Mesodermal cell (in vitro differentiated cells): ENCODE measurements around the gene ZDHHC14.

ENCODE experiments used
- H3K27ac ChIP-seq: 2 replicates; pipeline ENCODE4 v1.7.0; 2013; ENCODE audit warnings: mild to moderate bottlenecking, low read depth, low read length, moderate library complexity; ENCODE audit not compliant: severe bottlenecking
- H3K36me3 ChIP-seq: 2 replicates; pipeline ENCODE4 v1.7.1; 2013; ENCODE audit warnings: mild to moderate bottlenecking, low read length, moderate library complexity; ENCODE audit not compliant: control insufficient read depth, insufficient read depth
- H3K4me1 ChIP-seq: one replicate; pipeline ENCODE4 v1.7.1; 2013; ENCODE audit warnings: mild to moderate bottlenecking, low read length; ENCODE audit not compliant: insufficient read depth, control insufficient read depth, poor library complexity, severe bottlenecking
- H3K4me3 ChIP-seq: 2 replicates; pipeline ENCODE4 v1.7.0; 2013; ENCODE audit warnings: low read length, control low read depth, mild to moderate bottlenecking; ENCODE audit not compliant: insufficient read depth, poor library complexity, severe bottlenecking; ENCODE audit errors: extremely low read depth
- H3K9me3 ChIP-seq: 2 replicates; pipeline ENCODE4 v1.7.1; 2013; ENCODE audit warnings: mild to moderate bottlenecking, low read length, moderate library complexity; ENCODE audit not compliant: control insufficient read depth
- WGBS, 2 experiments: methylation state at CpG; one replicate each; pipeline ENCODE4 v1.1.5; 2013; ENCODE audit warnings: missing lambda C conversion rate in 2 of 2; ENCODE audit not compliant: insufficient coverage in 2 of 2; 5-methylcytosine and 5-hydroxymethylcytosine counted together

The ZDHHC14 gene

GRCh38 chr6:157661652-157662051 is 280.7 kb downstream of the ZDHHC14 start:
- H3K4me1 ChIP-seq, result no peaks in the 10 kb centered on the region
- 100% methylated on average over 1 of the region's 3 CpGs; no CpG with 5 or more reads in 1 of the 2 experiments for WGBS, 2 experiments
- H3K36me3 ChIP-seq, result no peaks in the 10 kb centered on the region
- no peak overlapping the region for H3K4me3 ChIP-seq
- no peak overlapping the region for H3K27ac ChIP-seq
- no peaks in the 10 kb centered on the region for H3K9me3 ChIP-seq

GRCh38 chr6:157663261-157663660 is 282.3 kb downstream of the ZDHHC14 start:
- no peaks in the 10 kb centered on the region for H3K9me3 ChIP-seq
- H3K4me3 ChIP-seq, result no peak overlapping the region
- no peaks in the 10 kb centered on the region for H3K36me3 ChIP-seq
- H3K4me1 ChIP-seq, result peaks cover 4% of the 10 kb centered on the region
- WGBS, 2 experiments, result 92 to 93% methylated on average over 5 of the region's 5 CpGs
- no peak overlapping the region for H3K27ac ChIP-seq

GRCh38 chr6:157665180-157665579 is 284.2 kb downstream of the ZDHHC14 start:
- Histone ChIP-seq H3K9me3 (no peaks in the 10 kb centered on the region), H3K36me3 (no peaks in the 10 kb centered on the region), H3K27ac (no peak overlapping the region), H3K4me3 (no peak overlapping the region), H3K4me1 (peaks cover 15% of the 10 kb centered on the region)
- 80 to 93% methylated on average over 1 to 2 of the region's 3 CpGs for WGBS, 2 experiments

GRCh38 chr6:157666729-157667128 is 285.7 kb downstream of the ZDHHC14 start:
- H3K27ac ChIP-seq, result no peak overlapping the region
- H3K4me1 ChIP-seq, result peaks cover 15% of the 10 kb centered on the region
- H3K4me3 ChIP-seq, result no peak overlapping the region
- no peaks in the 10 kb centered on the region for H3K9me3 ChIP-seq
- no peaks in the 10 kb centered on the region for H3K36me3 ChIP-seq
- 100% methylated on average over 1 to 2 of the region's 3 CpGs for WGBS, 2 experiments

GRCh38 chr6:157667211-157668008 is 286.4 kb downstream of the ZDHHC14 start:
- WGBS, 2 experiments, result 57 to 60% methylated on average over 10 of the region's 11 CpGs
- Histone ChIP-seq H3K27ac (no peak overlapping the region), H3K4me3 (no peak overlapping the region), H3K9me3 (no peaks in the 10 kb centered on the region), H3K36me3 (no peaks in the 10 kb centered on the region), H3K4me1 (peaks cover 15% of the 10 kb centered on the region)

GRCh38 chr6:157668009-157668401 is 287.0 kb downstream of the ZDHHC14 start:
- Histone ChIP-seq H3K36me3 (no peaks in the 10 kb centered on the region), H3K27ac (no peak overlapping the region), H3K9me3 (no peaks in the 10 kb centered on the region), H3K4me1 (peaks cover 15% of the 10 kb centered on the region), H3K4me3 (no peak overlapping the region)
- WGBS, 2 experiments, result 75 to 79% methylated on average over 2 of the region's 3 CpGs

GRCh38 chr6:157668713-157669112 is 287.7 kb downstream of the ZDHHC14 start:
- 71 to 89% methylated on average over 1 of the region's 2 CpGs for WGBS, 2 experiments
- Histone ChIP-seq H3K9me3 (no peaks in the 10 kb centered on the region), H3K4me1 (peaks cover 15% of the 10 kb centered on the region), H3K4me3 (no peak overlapping the region), H3K27ac (no peak overlapping the region), H3K36me3 (no peaks in the 10 kb centered on the region)

GRCh38 chr6:157669323-157669722 is 288.3 kb downstream of the ZDHHC14 start:
- no peaks in the 10 kb centered on the region for H3K36me3 ChIP-seq
- no peak overlapping the region for H3K27ac ChIP-seq
- whole genome bisulfite sequencing, 2 experiments, result 33% methylated on average over 1 of the region's 3 CpGs; no CpG with 5 or more reads in 1 of the 2 experiments
- H3K4me1 ChIP-seq, result peaks cover 15% of the 10 kb centered on the region
- H3K9me3 ChIP-seq, result no peaks in the 10 kb centered on the region
- H3K4me3 ChIP-seq, result no peak overlapping the region

GRCh38 chr6:157669747-157670216 is 288.8 kb downstream of the ZDHHC14 start:
- Histone ChIP-seq H3K9me3 (no peaks in the 10 kb centered on the region), H3K4me3 (no peak overlapping the region), H3K27ac (no peak overlapping the region), H3K4me1 (peaks cover 15% of the 10 kb centered on the region), H3K36me3 (no peaks in the 10 kb centered on the region)
- WGBS, 2 experiments, result 30 to 41% methylated on average over 13 of the region's 14 CpGs

- H3K9me3 ChIP-seq, result no peaks in the 10 kb centered on the region
- H3K4me3 ChIP-seq, result no peak overlapping the region
- no peak overlapping the region for H3K27ac ChIP-seq
- WGBS, 2 experiments, result 87 to 91% methylated on average over 8 to 9 of the region's 9 CpGs
- no peaks in the 10 kb centered on the region for H3K36me3 ChIP-seq
- peaks cover 15% of the 10 kb centered on the region for H3K4me1 ChIP-seq
Measured at GRCh38 chr6:157670466-157671186, 289.6 kb downstream of the ZDHHC14 start.
